Body of pancreas (tissue), 4 donors: ENCODE data around the gene SERPINA12.

Experiments used
- CTCF ChIP-seq, 7 experiments: fragments of 450-650 bp in 4 of 7; fragments of 200-600 bp in 3 of 7; sonication (generic) in 3 of 7; IDR thresholded peaks; one replicate each; pipeline ENCODE4 v1.5.1; 2016 to 2019; ENCODE audit warnings: antibody characterized with exemption in 7 of 7
- POLR2A ChIP-seq, 3 donors: fragments of 450-650 bp; IDR thresholded peaks; one replicate each; pipeline ENCODE4 v1.6.1; 2016; ENCODE audit warnings: antibody characterized with exemption in 3 of 3, mild to moderate bottlenecking in 2 of 3

- no peak for TF ChIP-seq POLR2A (IDR thresholded peaks at IDR 0.05)
- no peak for TF ChIP-seq CTCF (IDR thresholded peaks at IDR 0.05)
Observed at GRCh38 chr14:94464290-94464689, 45.0 kb downstream of the SERPINA12 start.
